Measurements from ENCODE around the gene ARL13A. TPM values are rescaled to one million over a fixed set of nuclear protein-coding genes. Genes with fewer than 3 reads are reported as not detected.

Gene ARL13A
- total RNA-seq (not detected), polyA plus RNA-seq (ENCODE audit: insufficient read depth, low read depth, low replicate concordance) (not detected)
- long read RNA-seq, donor 1: 0 reads
- long read RNA-seq, donor 2: 0 reads
- long read RNA-seq, donor 3: 0 reads
- long read RNA-seq, donor 4: 0 reads
- long read RNA-seq, donor 5: 0 reads
- long read RNA-seq, donor 6: 0 reads
- long read RNA-seq, donor 7: 0 reads
- long read RNA-seq, donor 8: 0 reads
- long read RNA-seq, donor 9: 0 reads
- long read RNA-seq, donor 10: 0 reads

DNA sequence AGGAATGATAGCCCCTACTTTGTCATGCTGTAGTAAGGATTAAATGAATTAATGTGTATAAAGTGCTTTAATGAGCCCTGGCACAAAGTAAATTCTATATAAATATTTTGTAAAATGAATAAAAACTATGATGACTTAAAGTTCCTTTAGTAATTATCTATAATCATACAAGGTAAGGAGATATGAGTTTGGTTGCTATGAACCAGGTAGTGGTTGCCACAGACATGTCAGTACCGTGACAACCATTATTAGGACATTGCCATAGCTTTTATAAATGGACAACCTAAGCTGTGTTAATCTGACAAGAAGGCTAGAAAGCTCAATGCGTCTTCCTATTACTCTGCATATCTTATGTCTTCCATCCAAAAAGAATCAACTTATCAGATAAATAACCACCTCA is at the start of gene ARL13A:
ARL13A (plus strand) TSS at position 301 of the 400 bp plus-strand sequence. CDS start 3,982 bp downstream, outside the sequence.
- intact Hi-C loops (cut with DNase I): no loop called here
- H3K9ac ChIP-seq (ENCODE audit: low read length in 3 of 3): no peak within 1 kb of the TSS
- DNase-seq (no peak), FAIRE-seq (no peak)
- no peak within 1 kb of the TSS for H3K4me3 ChIP-seq (ENCODE audit: low read length in 3 of 3)
- H3K27me3 ChIP-seq (ENCODE audit: control insufficient read depth, insufficient read depth, low read length): no peaks in the 10 kb centered on the region
- no peaks in the 10 kb centered on the region for H3K4me1 ChIP-seq (ENCODE audit: control insufficient read depth in 2 of 3, insufficient read depth in 2 of 3, low read depth in 1 of 3, low read length in 3 of 3)
- TF ChIP-seq, protein P1, sequence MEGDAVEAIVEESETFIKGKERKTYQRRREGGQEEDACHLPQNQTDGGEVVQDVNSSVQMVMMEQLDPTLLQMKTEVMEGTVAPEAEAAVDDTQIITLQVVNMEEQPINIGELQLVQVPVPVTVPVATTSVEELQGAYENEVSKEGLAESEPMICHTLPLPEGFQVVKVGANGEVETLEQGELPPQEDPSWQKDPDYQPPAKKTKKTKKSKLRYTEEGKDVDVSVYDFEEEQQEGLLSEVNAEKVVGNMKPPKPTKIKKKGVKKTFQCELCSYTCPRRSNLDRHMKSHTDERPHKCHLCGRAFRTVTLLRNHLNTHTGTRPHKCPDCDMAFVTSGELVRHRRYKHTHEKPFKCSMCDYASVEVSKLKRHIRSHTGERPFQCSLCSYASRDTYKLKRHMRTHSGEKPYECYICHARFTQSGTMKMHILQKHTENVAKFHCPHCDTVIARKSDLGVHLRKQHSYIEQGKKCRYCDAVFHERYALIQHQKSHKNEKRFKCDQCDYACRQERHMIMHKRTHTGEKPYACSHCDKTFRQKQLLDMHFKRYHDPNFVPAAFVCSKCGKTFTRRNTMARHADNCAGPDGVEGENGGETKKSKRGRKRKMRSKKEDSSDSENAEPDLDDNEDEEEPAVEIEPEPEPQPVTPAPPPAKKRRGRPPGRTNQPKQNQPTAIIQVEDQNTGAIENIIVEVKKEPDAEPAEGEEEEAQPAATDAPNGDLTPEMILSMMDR (IDR thresholded peaks at IDR 0.05; ENCODE audit: borderline replicate concordance, extremely low read depth, insufficient read depth): no peak
- H3K9me3 ChIP-seq (ENCODE audit: control insufficient read depth in 2 of 3, insufficient read depth in 1 of 3, low read length in 3 of 3): no peaks in the 10 kb centered on the region
- H3K36me3 ChIP-seq (ENCODE audit: control insufficient read depth in 2 of 3, insufficient read depth in 3 of 3, low read length in 3 of 3): no peaks in the 10 kb centered on the region
- no peak within 1 kb of the TSS for H3K27ac ChIP-seq (ENCODE audit: low read depth in 2 of 2, low read length in 2 of 2)

DNA sequence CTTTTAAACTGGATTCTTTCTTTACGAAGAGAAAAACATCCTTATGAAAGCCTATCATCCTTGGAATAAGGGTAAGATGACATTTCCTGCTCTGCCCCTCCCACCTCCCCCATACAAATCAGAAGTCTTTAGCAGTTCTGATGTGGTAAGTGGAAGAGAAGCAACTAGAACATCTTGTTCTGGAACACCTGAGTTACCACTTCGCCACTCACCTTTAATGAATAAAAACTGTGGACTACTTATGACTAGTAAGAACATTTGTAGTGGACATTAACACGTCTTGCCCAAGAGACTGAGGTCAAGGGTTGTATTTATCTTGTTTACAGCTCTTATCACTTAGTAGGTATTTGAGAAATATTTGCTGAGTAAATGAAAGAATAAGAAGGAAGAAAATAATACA is 45.1 kb upstream of the ARL13A start:
- no peak overlapping the region for H3K4me3 ChIP-seq (ENCODE audit: low read length in 3 of 3)
- H3K9ac ChIP-seq (ENCODE audit: low read length in 3 of 3): no peak overlapping the region
- intact Hi-C loops (cut with DNase I): no loop called here
- H3K27ac ChIP-seq (ENCODE audit: low read depth in 2 of 2, low read length in 2 of 2): no peak overlapping the region
- TF ChIP-seq, protein P1 (IDR thresholded peaks at IDR 0.05; ENCODE audit: borderline replicate concordance, extremely low read depth, insufficient read depth): no peak
- DNase-seq: no peak
- H3K36me3 ChIP-seq (ENCODE audit: control insufficient read depth in 2 of 3, insufficient read depth in 3 of 3, low read length in 3 of 3): no peaks in the 10 kb centered on the region
- H3K4me1 ChIP-seq (ENCODE audit: control insufficient read depth in 2 of 3, insufficient read depth in 2 of 3, low read depth in 1 of 3, low read length in 3 of 3): no peaks in the 10 kb centered on the region
- FAIRE-seq: no peak
- H3K27me3 ChIP-seq (ENCODE audit: control insufficient read depth, insufficient read depth, low read length): no peaks in the 10 kb centered on the region
- no peaks in the 10 kb centered on the region for H3K9me3 ChIP-seq (ENCODE audit: control insufficient read depth in 2 of 3, insufficient read depth in 1 of 3, low read length in 3 of 3)

DNA sequence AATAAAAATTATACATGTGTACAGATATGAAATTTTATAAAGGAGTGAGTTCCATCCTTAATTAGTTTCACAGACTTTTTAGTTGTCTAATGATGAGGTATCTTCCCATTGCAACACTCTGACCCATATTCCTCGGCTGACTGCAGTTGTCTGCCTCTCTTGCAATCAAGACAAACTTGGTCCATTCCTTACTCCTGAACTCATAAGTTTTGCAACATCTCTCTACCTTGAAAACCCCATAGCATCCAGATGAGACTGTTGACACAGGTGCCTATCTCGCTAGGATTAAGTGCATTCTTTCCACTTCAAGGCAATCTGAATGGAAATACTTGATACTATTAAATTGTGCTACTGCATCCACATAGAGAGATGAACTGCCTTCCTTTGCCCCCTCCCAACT is 43.1 kb upstream of the ARL13A start:
- no peak overlapping the region for H3K4me3 ChIP-seq (ENCODE audit: low read length in 3 of 3)
- no peak overlapping the region for H3K27ac ChIP-seq (ENCODE audit: low read depth in 2 of 2, low read length in 2 of 2)
- no peaks in the 10 kb centered on the region for H3K36me3 ChIP-seq (ENCODE audit: control insufficient read depth in 2 of 3, insufficient read depth in 3 of 3, low read length in 3 of 3)
- intact Hi-C loops (cut with DNase I): no loop called here
- H3K27me3 ChIP-seq (ENCODE audit: control insufficient read depth, insufficient read depth, low read length): no peaks in the 10 kb centered on the region
- no peak for DNase-seq
- no peaks in the 10 kb centered on the region for H3K9me3 ChIP-seq (ENCODE audit: control insufficient read depth in 2 of 3, insufficient read depth in 1 of 3, low read length in 3 of 3)
- no peak for FAIRE-seq
- TF ChIP-seq, protein P1 (IDR thresholded peaks at IDR 0.05; ENCODE audit: borderline replicate concordance, extremely low read depth, insufficient read depth): no peak
- H3K4me1 ChIP-seq (ENCODE audit: control insufficient read depth in 2 of 3, insufficient read depth in 2 of 3, low read depth in 1 of 3, low read length in 3 of 3): no peaks in the 10 kb centered on the region
- no peak overlapping the region for H3K9ac ChIP-seq (ENCODE audit: low read length in 3 of 3)

All from kidney (tissue), 22 donors.